ENCODE measurements around the gene STX18. TPM values are rescaled to one million over a fixed set of nuclear protein-coding genes. Genes with fewer than 3 reads are reported as not detected.
"Not testable (repeated sequence)": the region's sequence is repeated elsewhere in the genome, so short reads cannot be mapped to it uniquely, and the experiment has no call there.

The STX18 gene
- total RNA-seq, 6 experiments from 2014 or later, result 27.5 to 37.1 (median 29.8) TPM

- no peak overlapping the region for H3K4me3 Mint-ChIP-seq
- H3K9me3 Mint-ChIP-seq, result no peaks in the 10 kb centered on the region
- no peak overlapping the region for H3K27ac Mint-ChIP-seq
- H3K4me1 Mint-ChIP-seq (ENCODE audit: low read depth), result peaks cover 36% of the 10 kb centered on the region
- TF ChIP-seq CTCF (IDR thresholded peaks at IDR 0.05), result no peak
- no peak for DNase-seq
- H3K27me3 Mint-ChIP-seq (ENCODE audit: insufficient read depth), result peaks cover 2% of the 10 kb centered on the region; the same call in 1 of the 2 replicates
- H3K36me3 Mint-ChIP-seq (ENCODE audit: low read depth), result peaks cover 38% of the 10 kb centered on the region
Measured at GRCh38 chr4:4471195-4471594, 70.7 kb downstream of the STX18 start.

DNA sequence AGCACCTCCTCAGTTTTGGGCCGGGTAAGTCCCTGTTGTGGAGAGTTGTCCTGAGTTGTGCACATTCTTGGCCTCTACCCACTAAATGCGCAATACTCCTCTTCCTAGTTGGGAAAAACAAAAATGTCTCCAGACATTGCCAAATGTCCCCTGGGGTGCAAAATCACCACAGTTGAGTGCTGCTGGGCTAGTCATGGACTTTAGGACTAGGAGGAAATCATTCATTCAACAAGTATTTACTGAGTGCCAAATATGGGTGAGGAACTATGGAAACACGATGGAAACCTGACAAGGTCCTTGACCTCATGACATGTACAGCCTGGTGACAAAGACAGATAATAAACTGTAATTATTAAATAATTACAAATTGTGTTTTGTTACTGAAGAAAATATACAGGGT lies 71.6 kb downstream of the STX18 start:
- Mint-ChIP-seq H3K36me3 (ENCODE audit: low read depth) (peaks cover 48% of the 10 kb centered on the region), H3K4me1 (ENCODE audit: low read depth) (peaks cover 36% of the 10 kb centered on the region), H3K27ac (no peak overlapping the region), H3K27me3 (ENCODE audit: insufficient read depth) (no peaks in the 10 kb centered on the region), H3K4me3 (no peak overlapping the region), H3K9me3 (no peaks in the 10 kb centered on the region)
- no peak for DNase-seq
- no peak for TF ChIP-seq CTCF (IDR thresholded peaks at IDR 0.05)

DNA sequence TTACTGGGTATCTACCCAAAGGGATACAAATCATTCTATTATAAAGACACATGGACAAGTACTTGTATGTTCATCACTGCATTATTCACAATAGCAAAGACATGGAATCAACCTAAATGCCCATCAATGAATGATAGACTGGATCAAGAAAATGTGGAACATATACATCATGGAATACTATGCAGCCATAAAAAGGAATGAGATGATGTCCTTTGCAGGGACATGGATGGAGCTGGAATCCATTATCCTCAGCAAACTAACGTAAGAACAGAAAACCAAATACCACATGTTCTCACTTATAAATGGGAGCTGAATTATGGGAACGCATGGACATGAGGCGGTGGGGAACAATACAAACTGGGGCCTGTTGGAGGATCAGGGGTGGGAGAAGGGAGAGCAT lies 76.6 kb downstream of the STX18 start:
- not testable (repeated sequence) for DNase-seq; H3K9me3 Mint-ChIP-seq; H3K27me3 Mint-ChIP-seq (ENCODE audit: insufficient read depth); H3K27ac Mint-ChIP-seq; H3K4me3 Mint-ChIP-seq
- Mint-ChIP-seq H3K36me3 (ENCODE audit: low read depth) (peaks cover 48% of the 10 kb centered on the region), H3K4me1 (ENCODE audit: low read depth) (peaks cover 15% of the 10 kb centered on the region)

- DNase-seq, result no peak
- H3K4me3 Mint-ChIP-seq, result no peak overlapping the region
- peaks cover 30% of the 10 kb centered on the region for H3K4me1 Mint-ChIP-seq (ENCODE audit: low read depth)
- peaks cover 46% of the 10 kb centered on the region for H3K36me3 Mint-ChIP-seq (ENCODE audit: low read depth)
- no peaks in the 10 kb centered on the region for H3K9me3 Mint-ChIP-seq
- no peak overlapping the region for H3K27ac Mint-ChIP-seq
- no peaks in the 10 kb centered on the region; the same call in 1 of the 2 replicates for H3K27me3 Mint-ChIP-seq (ENCODE audit: insufficient read depth)
- TF ChIP-seq CTCF (IDR thresholded peaks at IDR 0.05), result no peak
Measured at GRCh38 chr4:4462970-4463369, 78.9 kb downstream of the STX18 start.

DNA sequence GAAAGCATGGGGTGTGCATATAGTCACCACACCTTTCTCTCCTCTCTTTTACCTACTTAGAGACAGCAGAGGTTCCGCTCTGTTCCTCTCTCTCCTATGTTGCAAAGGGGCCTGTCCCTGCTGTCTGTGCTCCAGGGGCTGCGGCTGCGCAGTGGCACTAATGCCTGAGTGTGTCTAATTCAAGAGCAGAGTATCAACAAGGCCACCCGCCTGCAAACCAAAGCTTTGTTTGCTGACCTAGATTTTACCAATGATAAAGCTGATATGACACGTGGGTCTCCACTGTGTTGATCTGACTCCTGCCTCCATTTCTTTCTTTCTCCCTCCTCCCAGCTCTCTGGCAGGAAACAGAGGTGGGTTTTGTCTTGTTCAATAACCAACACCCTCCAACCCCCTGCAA lies 80.0 kb downstream of the STX18 start:
- Mint-ChIP-seq H3K4me3 (no peak overlapping the region), H3K9me3 (no peaks in the 10 kb centered on the region), H3K4me1 (ENCODE audit: low read depth) (peaks cover 42% of the 10 kb centered on the region), H3K27me3 (ENCODE audit: insufficient read depth) (no peaks in the 10 kb centered on the region; the same call in 1 of the 2 replicates), H3K36me3 (ENCODE audit: low read depth) (peaks cover 38% of the 10 kb centered on the region), H3K27ac (no peak overlapping the region)
- DNase-seq, result no peak
- TF ChIP-seq CTCF (IDR thresholded peaks at IDR 0.05), result no peak

DNA sequence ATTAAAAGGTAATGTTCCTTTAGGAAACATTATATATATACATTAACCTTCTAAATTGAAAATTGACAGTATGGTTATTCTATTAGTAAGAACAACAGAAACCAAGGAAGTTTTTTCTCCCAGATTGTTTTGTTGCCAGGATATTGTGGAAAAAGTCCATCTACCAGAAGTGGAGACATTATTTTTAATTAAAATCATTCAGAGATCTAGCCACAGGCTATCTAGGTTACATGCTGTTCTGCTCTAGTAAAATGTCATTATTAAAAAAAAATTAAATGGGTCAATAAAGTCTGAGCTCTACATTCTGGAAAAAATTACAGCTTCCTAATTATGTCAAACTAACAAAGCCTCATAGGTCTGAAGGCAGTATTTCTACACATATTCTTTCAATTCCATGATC lies 80.7 kb downstream of the STX18 start:
- Mint-ChIP-seq H3K9me3 (no peaks in the 10 kb centered on the region), H3K27ac (no peak overlapping the region), H3K4me1 (ENCODE audit: low read depth) (peaks cover 48% of the 10 kb centered on the region), H3K36me3 (ENCODE audit: low read depth) (peaks cover 36% of the 10 kb centered on the region), H3K27me3 (ENCODE audit: insufficient read depth) (peaks cover 2% of the 10 kb centered on the region), H3K4me3 (no peak overlapping the region)
- no peak for TF ChIP-seq CTCF (IDR thresholded peaks at IDR 0.05)
- DNase-seq, result no peak

All from HFFc6 (cell line).